Adipocyte (in vitro differentiated cells): ENCODE data around the gene RNF19B.
A peak's percentile ranks its signal among the peaks of the same experiment; 100 is the strongest.
"Not testable (repeated sequence)": the region's sequence is repeated elsewhere in the genome, so short reads cannot be mapped to it uniquely, and the experiment has no call there.

Experiments
- DNase-seq: peaks from one replicate; pipeline ENCODE4 v3.0.0-alpha.2; 2015; ENCODE audit warnings: low read depth
- H3K27me3 ChIP-seq: replicated peaks from 2 replicates; pipeline ENCODE4 v1.7.0; 2013; ENCODE audit warnings: mild to moderate bottlenecking, low read length, moderate library complexity; ENCODE audit not compliant: control insufficient read depth, insufficient read depth
- H3K36me3 ChIP-seq: 2 replicates; pipeline ENCODE4 v1.7.0; 2013; ENCODE audit warnings: low read length, mild to moderate bottlenecking, moderate library complexity; ENCODE audit not compliant: control insufficient read depth, insufficient read depth, severe bottlenecking
- H3K4me1 ChIP-seq: 2 replicates; pipeline ENCODE4 v1.7.0; 2013; ENCODE audit warnings: mild to moderate bottlenecking, low read length, moderate library complexity; ENCODE audit not compliant: control insufficient read depth, insufficient read depth
- H3K4me3 ChIP-seq: 2 replicates; pipeline ENCODE4 v1.7.0; 2013; ENCODE audit warnings: mild to moderate bottlenecking, low read length, moderate library complexity
- H3K9ac ChIP-seq: 2 replicates; pipeline ENCODE4 v1.7.0; 2013; ENCODE audit warnings: mild to moderate bottlenecking, low read length, moderate library complexity
- H3K9me3 ChIP-seq: 2 replicates; pipeline ENCODE4 v1.7.0; 2013; ENCODE audit warnings: mild to moderate bottlenecking, low read length, moderate library complexity; ENCODE audit not compliant: control insufficient read depth

The RNF19B gene

GRCh38 chr1:33004613-33005012 lies 40.0 kb upstream of the RNF19B start:
- no peak overlapping the region for H3K9ac ChIP-seq
- H3K4me3 ChIP-seq, result no peak overlapping the region
- H3K4me1 ChIP-seq, result peaks cover 45% of the 10 kb centered on the region
- no peak for DNase-seq
- peaks cover 21% of the 10 kb centered on the region for H3K36me3 ChIP-seq
- H3K27me3 ChIP-seq, result no peaks in the 10 kb centered on the region
- no peaks in the 10 kb centered on the region for H3K9me3 ChIP-seq

- Histone ChIP-seq H3K36me3 (peaks cover 12% of the 10 kb centered on the region), H3K9me3 (no peaks in the 10 kb centered on the region), H3K9ac (no peak overlapping the region), H3K27me3 (no peaks in the 10 kb centered on the region), H3K4me1 (peaks cover 43% of the 10 kb centered on the region), H3K4me3 (no peak overlapping the region)
- no peak for DNase-seq
Measured at GRCh38 chr1:33003657-33004056, 39.0 kb upstream of the RNF19B start.

- Histone ChIP-seq H3K4me1 (peaks cover 51% of the 10 kb centered on the region), H3K4me3 (no peak overlapping the region), H3K27me3 (no peaks in the 10 kb centered on the region), H3K9ac (no peak overlapping the region), H3K9me3 (no peaks in the 10 kb centered on the region), H3K36me3 (no peaks in the 10 kb centered on the region)
- no peak for DNase-seq
Measured at GRCh38 chr1:33002006-33002405, 37.4 kb upstream of the RNF19B start.

- Histone ChIP-seq H3K9ac (no peak overlapping the region), H3K9me3 (no peaks in the 10 kb centered on the region), H3K4me3 (no peak overlapping the region), H3K27me3 (no peaks in the 10 kb centered on the region), H3K36me3 (no peaks in the 10 kb centered on the region), H3K4me1 (peaks cover 44% of the 10 kb centered on the region)
- DNase-seq, result no peak
Measured at GRCh38 chr1:33001282-33001681, 36.7 kb upstream of the RNF19B start.

GRCh38 chr1:33000427-33001026 lies 35.9 kb upstream of the RNF19B start:
- Histone ChIP-seq H3K9ac (no peak overlapping the region), H3K4me3 (no peak overlapping the region), H3K27me3 (no peaks in the 10 kb centered on the region), H3K4me1 (peaks cover 37% of the 10 kb centered on the region), H3K36me3 (no peaks in the 10 kb centered on the region), H3K9me3 (no peaks in the 10 kb centered on the region)
- no peak for DNase-seq

- no peaks in the 10 kb centered on the region for H3K36me3 ChIP-seq
- H3K4me3 ChIP-seq, result no peak overlapping the region
- H3K9ac ChIP-seq, result no peak overlapping the region
- H3K27me3 ChIP-seq, result no peaks in the 10 kb centered on the region
- H3K4me1 ChIP-seq, result peaks cover 24% of the 10 kb centered on the region
- DNase-seq, result no peak
- H3K9me3 ChIP-seq, result no peaks in the 10 kb centered on the region
Measured at GRCh38 chr1:32998997-32999396, 34.4 kb upstream of the RNF19B start.

GRCh38 chr1:32998064-32998463 lies 33.5 kb upstream of the RNF19B start:
- Histone ChIP-seq H3K9me3 (no peaks in the 10 kb centered on the region), H3K27me3 (no peaks in the 10 kb centered on the region), H3K9ac (no peak overlapping the region), H3K36me3 (no peaks in the 10 kb centered on the region), H3K4me3 (no peak overlapping the region), H3K4me1 (peaks cover 29% of the 10 kb centered on the region)
- DNase-seq, result no peak

- H3K36me3 ChIP-seq, result no peaks in the 10 kb centered on the region
- no peak overlapping the region for H3K9ac ChIP-seq
- DNase-seq, result no peak
- H3K27me3 ChIP-seq, result no peaks in the 10 kb centered on the region
- H3K4me1 ChIP-seq, result peaks cover 35% of the 10 kb centered on the region
- H3K9me3 ChIP-seq, result no peaks in the 10 kb centered on the region
- H3K4me3 ChIP-seq, result no peak overlapping the region
Measured at GRCh38 chr1:32997381-32997891, 32.8 kb upstream of the RNF19B start.

GRCh38 chr1:32993324-32993636 lies 28.7 kb upstream of the RNF19B start:
- not testable (repeated sequence) for H3K4me3 ChIP-seq, H3K9me3 ChIP-seq, H3K36me3 ChIP-seq, DNase-seq, H3K27me3 ChIP-seq, H3K9ac ChIP-seq
- peaks cover 49% of the 10 kb centered on the region for H3K4me1 ChIP-seq

GRCh38 chr1:32992489-32993323 lies 28.1 kb upstream of the RNF19B start:
- H3K36me3 ChIP-seq, result no peaks in the 10 kb centered on the region
- peak; percentile 95 for DNase-seq
- no peaks in the 10 kb centered on the region for H3K27me3 ChIP-seq
- H3K4me1 ChIP-seq, result peaks cover 44% of the 10 kb centered on the region
- H3K4me3 ChIP-seq, result peak overlapping the region; percentile 15
- peak overlapping the region; percentile 20 for H3K9ac ChIP-seq
- H3K9me3 ChIP-seq, result no peaks in the 10 kb centered on the region

GRCh38 chr1:32991819-32992488 lies 27.3 kb upstream of the RNF19B start:
- Histone ChIP-seq H3K36me3 (no peaks in the 10 kb centered on the region), H3K9me3 (no peaks in the 10 kb centered on the region), H3K27me3 (no peaks in the 10 kb centered on the region), H3K9ac (peak overlapping the region; percentile 26), H3K4me3 (no peak overlapping the region), H3K4me1 (peaks cover 37% of the 10 kb centered on the region)
- no peak for DNase-seq
